Liver (tissue), 9 donors: Measurements from ENCODE around the gene RAB5B. TPM values are rescaled to one million over a fixed set of nuclear protein-coding genes. Genes with fewer than 3 reads are reported as not detected.
"Not testable (repeated sequence)": the region's sequence is repeated elsewhere in the genome, so short reads cannot be mapped to it uniquely, and the experiment has no call there.

ENCODE experiments used
- DNase-seq: peaks from one replicate; pipeline ENCODE4 v3.0.0-alpha.2; 2017; ENCODE audit warnings: low spot score
- H3K27ac ChIP-seq, 2 donors: one replicate each; pipeline ENCODE4 v1.7.0; 2013; ENCODE audit warnings: inconsistent platforms in 2 of 2, low read length in 2 of 2, control low read depth in 1 of 2, low read depth in 1 of 2, mild to moderate bottlenecking in 1 of 2
- H3K27me3 ChIP-seq, 4 donors: one replicate each; pipeline versions ENCODE4 v1.6.1 to v1.7.0; 2013; ENCODE audit warnings: low read length in 3 of 4, inconsistent platforms in 1 of 4, mild to moderate bottlenecking in 1 of 4, moderate library complexity in 1 of 4; ENCODE audit not compliant: control insufficient read depth in 4 of 4, insufficient read depth in 4 of 4
- H3K36me3 ChIP-seq, 4 donors: one replicate each; pipeline versions ENCODE4 v1.6.1 to v1.7.0; 2013; ENCODE audit warnings: low read length in 3 of 4, mild to moderate bottlenecking in 3 of 4, low read depth in 1 of 4, moderate library complexity in 1 of 4; ENCODE audit not compliant: control insufficient read depth in 4 of 4, insufficient read depth in 3 of 4
- H3K4me1 ChIP-seq, 4 donors: one replicate each; pipeline versions ENCODE4 v1.6.1 to v1.7.0; 2013; ENCODE audit warnings: low read length in 3 of 4, mild to moderate bottlenecking in 3 of 4, moderate library complexity in 1 of 4; ENCODE audit not compliant: control insufficient read depth in 4 of 4, insufficient read depth in 4 of 4
- H3K4me3 ChIP-seq, 3 donors: one replicate each; pipeline versions ENCODE4 v1.6.1 to v1.7.0; 2013; ENCODE audit warnings: low read length in 3 of 3, control low read depth in 1 of 3, low read depth in 1 of 3, mild to moderate bottlenecking in 1 of 3
- H3K9ac ChIP-seq, 2 donors: one replicate each; pipeline ENCODE4 v1.7.0; 2013; ENCODE audit warnings: low read length in 2 of 2, mild to moderate bottlenecking in 2 of 2, moderate library complexity in 2 of 2, control low read depth in 1 of 2, low read depth in 1 of 2
- H3K9me3 ChIP-seq, 4 donors: one replicate each; pipeline versions ENCODE4 v1.6.1 to v1.7.0; 2013; ENCODE audit warnings: low read length in 3 of 4; ENCODE audit not compliant: control insufficient read depth in 4 of 4
- ATF3 ChIP-seq: IDR thresholded peaks from 2 replicates; pipeline ENCODE4 v1.6.1; 2016; ENCODE audit warnings: antibody characterized with exemption
- CTCF ChIP-seq: fragments of 150-350 bp; IDR thresholded peaks from 2 replicates; pipeline ENCODE4 v1.5.1; 2017; ENCODE audit warnings: improper control_type of control experiment, low read depth, low read length; ENCODE audit not compliant: missing input control
- FOXA1 ChIP-seq: IDR thresholded peaks from 2 replicates; pipeline ENCODE4 v1.6.1; 2016; ENCODE audit warnings: antibody characterized with exemption
- FOXA2 ChIP-seq: IDR thresholded peaks from 2 replicates; pipeline ENCODE4 v1.6.1; 2016; ENCODE audit warnings: antibody characterized with exemption
- GABPA ChIP-seq, 2 donors: IDR thresholded peaks in 1 of 2; conservative IDR thresholded peaks in 1 of 2; 2 replicates each; pipeline ENCODE4 v1.6.1; 2016; ENCODE audit warnings: antibody characterized with exemption in 2 of 2, mild to moderate bottlenecking in 1 of 2, moderate library complexity in 1 of 2
- HNF4A ChIP-seq, 2 donors: conservative IDR thresholded peaks; 2 replicates each; pipeline ENCODE4 v1.6.1; 2016; ENCODE audit warnings: antibody characterized with exemption in 2 of 2, mild to moderate bottlenecking in 2 of 2
- HNF4G ChIP-seq: IDR thresholded peaks from 2 replicates; pipeline ENCODE4 v1.6.1; 2016; ENCODE audit warnings: antibody characterized with exemption
- JUND ChIP-seq, 2 donors: IDR thresholded peaks; 2 replicates each; pipeline ENCODE4 v1.6.1; 2016; ENCODE audit warnings: antibody characterized with exemption in 2 of 2
- MAX ChIP-seq: IDR thresholded peaks from 2 replicates; pipeline ENCODE4 v1.6.1; 2016; ENCODE audit warnings: antibody characterized with exemption
- NR2F2 ChIP-seq: IDR thresholded peaks from 2 replicates; pipeline ENCODE4 v1.6.1; 2016; ENCODE audit warnings: antibody characterized with exemption
- RAD21 ChIP-seq, 2 donors: IDR thresholded peaks; 2 replicates each; pipeline ENCODE4 v1.6.1; 2016; ENCODE audit warnings: antibody characterized with exemption in 2 of 2, mild to moderate bottlenecking in 2 of 2
- REST ChIP-seq: IDR thresholded peaks from 2 replicates; pipeline ENCODE4 v1.6.1; 2016; ENCODE audit warnings: antibody characterized with exemption, mild to moderate bottlenecking
- RXRA ChIP-seq, 2 donors: IDR thresholded peaks; 2 replicates each; pipeline ENCODE4 v1.6.1; 2017 to 2018; ENCODE audit warnings: antibody characterized with exemption in 2 of 2, mild to moderate bottlenecking in 1 of 2
- SP1 ChIP-seq: IDR thresholded peaks from 2 replicates; pipeline ENCODE4 v1.6.1; 2018; ENCODE audit warnings: antibody characterized with exemption, mild to moderate bottlenecking
- TAF1 ChIP-seq: conservative IDR thresholded peaks from 2 replicates; pipeline ENCODE4 v1.6.1; 2016; ENCODE audit warnings: antibody characterized with exemption, mild to moderate bottlenecking
- YY1 ChIP-seq: IDR thresholded peaks from 2 replicates; pipeline ENCODE4 v1.6.1; 2016; ENCODE audit warnings: antibody characterized with exemption, mild to moderate bottlenecking
- ZBTB33 ChIP-seq: IDR thresholded peaks from 2 replicates; pipeline ENCODE4 v1.6.1; 2016; ENCODE audit warnings: antibody characterized with exemption
- whole genome bisulfite sequencing: extraction: QIAGEN DNeasy Blood & Tissue Kit; methylation state at CpG from one replicate; pipeline ENCODE4 v1.1.7; 2013; 5-methylcytosine and 5-hydroxymethylcytosine counted together
- polyA plus RNA-seq, 2 donors: library from polyadenylated mRNA; stranded (reverse) in 1 of 2; unstranded in 1 of 2; fragments of 200-250 nt in 1 of 2; fragments of >200 nt in 1 of 2; fragmentation: Nextera tagmentation in 1 of 2; extraction: Ambion mirVana in 1 of 2; gene quantifications; one replicate each; pipeline versions ENCODE4 v1.2.1 to v1.2.3, GENCODE V29; 2013 to 2015
- total RNA-seq, 2 donors: library from RNA; depleted of rRNA; stranded (reverse); fragments of >200 nt; gene quantifications; one replicate each; pipeline ENCODE4 v1.2.3, GENCODE V29; 2014
- donor health status: healthy.
- donor health status: healthy.
- donor health status: healthy.
- donor health status: healthy.
- donor health status: healthy.

The RAB5B gene
- total and polyA plus RNA-seq, 4 donors: 20.7 to 44.0 (median 38.4) TPM

GRCh38 chr12:55985341-55985740 lies 11.5 kb downstream of the RAB5B start:
- H3K27ac ChIP-seq: no peak overlapping the region
- peaks cover 12 to 44% (median 24%) of the 10 kb centered on the region in 4 donors for H3K36me3 ChIP-seq
- no peak overlapping the region for H3K4me3 ChIP-seq
- WGBS: 83% methylated on average over 4 of the region's 4 CpGs
- no peaks in the 10 kb centered on the region for H3K27me3 ChIP-seq
- H3K9me3 ChIP-seq: no peaks in the 10 kb centered on the region
- H3K4me1 ChIP-seq: peaks cover 0 to 1% (median 0%) of the 10 kb centered on the region in 4 donors
- no peak overlapping the region for H3K9ac ChIP-seq
- no peak for DNase-seq
- TF ChIP-seq ATF3 (no peak), FOXA2 (no peak), YY1 (no peak), RXRA (IDR thresholded peaks at IDR 0.05) (no peak), REST (no peak), NR2F2 (no peak), GABPA (IDR thresholded peaks at IDR 0.05 in 1 of 2, conservative IDR thresholded peaks at IDR 0.05 in 1 of 2) (no peak), MAX (no peak), JUND (IDR thresholded peaks at IDR 0.05) (no peak), SP1 (no peak), HNF4A (conservative IDR thresholded peaks at IDR 0.05) (no peak), RAD21 (IDR thresholded peaks at IDR 0.05) (no peak), ZBTB33 (no peak), CTCF (no peak), TAF1 (no peak), FOXA1 (no peak), HNF4G (no peak)

GRCh38 chr12:55985976-55986375 lies 12.1 kb downstream of the RAB5B start:
- H3K9me3 ChIP-seq, H3K4me3 ChIP-seq, H3K27ac ChIP-seq, DNase-seq, H3K27me3 ChIP-seq, H3K9ac ChIP-seq, H3K4me1 ChIP-seq: not testable (repeated sequence)
- WGBS: 91% methylated on average over 7 of the region's 7 CpGs
- H3K36me3 ChIP-seq: peaks cover 12 to 51% (median 30%) of the 10 kb centered on the region in 4 donors
